HepG2 (cell line): ENCODE measurements around the gene NFS1. TPM values are rescaled to one million over a fixed set of nuclear protein-coding genes. Genes with fewer than 3 reads are reported as not detected.

Experiments used
- HHEX ChIP-seq: IDR thresholded peaks from 2 replicates; pipeline ENCODE4 v1.6.1; 2016; ENCODE audit warnings: control low read depth
- JARID2 ChIP-seq: sonication (generic); formaldehyde crosslinking; IDR thresholded peaks from 2 replicates; pipeline ENCODE4 v1.8.1; 2023; ENCODE audit warnings: missing genetic modification reagents, inconsistent platforms; ENCODE audit not compliant: insufficient replicate concordance
- KLF9 ChIP-seq: IDR thresholded peaks from 2 replicates; pipeline ENCODE4 v1.6.1; 2016; ENCODE audit warnings: low read depth
- SIX1 ChIP-seq: sonication (generic); formaldehyde crosslinking; IDR thresholded peaks from 2 replicates; pipeline ENCODE4 v1.4.0; 2020; ENCODE audit warnings: missing genetic modification reagents, borderline replicate concordance
- TOPORS ChIP-seq: sonication (generic); formaldehyde crosslinking; IDR thresholded peaks from 2 replicates; pipeline ENCODE4 v1.8.0; 2023; ENCODE audit warnings: mild to moderate bottlenecking, missing genetic modification reagents
- ZBTB4 ChIP-seq: sonication (generic); formaldehyde crosslinking; IDR thresholded peaks from 2 replicates; pipeline ENCODE4 v1.4.0; 2020; ENCODE audit warnings: missing genetic modification reagents, mild to moderate bottlenecking, borderline replicate concordance
- ZBTB40 ChIP-seq, 2 experiments: fragments of 450-650 bp in 1 of 2; sonication (generic) in 1 of 2; formaldehyde crosslinking in 1 of 2; IDR thresholded peaks; 2 replicates each; pipeline versions ENCODE4 v1.6.1 to v1.8.0; 2016 to 2022; ENCODE audit warnings: antibody characterized with exemption in 1 of 2, mild to moderate bottlenecking in 1 of 2, missing genetic modification reagents in 1 of 2
- ZNF646 ChIP-seq: sonication (generic); formaldehyde crosslinking; IDR thresholded peaks from 2 replicates; pipeline ENCODE4 v1.9.0; 2021; ENCODE audit warnings: mild to moderate bottlenecking, missing genetic modification reagents
- polyA plus RNA-seq, 8 experiments: library from polyadenylated mRNA; depleted of rRNA in 3 of 8; stranded (reverse) in 7 of 8; unstranded in 1 of 8; fragments of >200 nt; fragmentation: Illumina TruSeq in 4 of 8; extraction: Trizol in 4 of 8; gene quantifications; 2 replicates each; pipeline versions ENCODE4 v1.2.1 to v1.2.3, GENCODE V29; 2011 to 2016; ENCODE audit warnings: low read depth in 4 of 8, missing spikeins in 1 of 8, mixed read lengths in 1 of 8; ENCODE audit not compliant: insufficient read depth in 1 of 8
- total RNA-seq, 5 experiments: library from RNA; depleted of rRNA; stranded (reverse); fragments of >200 nt; fragmentation: Illumina TruSeq; extraction: Trizol; gene quantifications; 2 replicates each; pipeline ENCODE4 v1.2.3, GENCODE V29; 2016; ENCODE audit warnings: low read depth in 1 of 5

Gene NFS1
- total and polyA plus RNA-seq, 2 of the 13 experiments (the other 11 are each of a cell fraction or from before 2014, with no cell fraction given): 65.9 to 88.1 TPM

GRCh38 chr20:35619196-35620095 lies 79.7 kb downstream of the NFS1 start (continued):
- TF ChIP-seq ZBTB4 (CRISPR knock-in tag) (0 out of 2 replicates have a peak, but pooled peaks have one; percentile 93), HHEX (CRISPR knock-in tag) (no peak), TOPORS (CRISPR knock-in tag) (peak; percentile 92; the same call in 1 of the 2 replicates), KLF9 (CRISPR knock-in tag) (no peak), ZBTB40 (IDR thresholded peaks at IDR 0.05) (no peak), ZBTB40 (CRISPR knock-in tag; IDR thresholded peaks at IDR 0.05) (peak; percentile 93), SIX1 (CRISPR knock-in tag) (peak; percentile 56; the same call in 1 of the 2 replicates), JARID2 (CRISPR knock-in tag) (peak; percentile 28), ZNF646 (CRISPR knock-in tag) (no peak)
